BJ (cell line): Measurements from ENCODE around the gene KCNK2. TPM values are rescaled to one million over a fixed set of nuclear protein-coding genes. Genes with fewer than 3 reads are reported as not detected.
"Not testable (repeated sequence)": the region's sequence is repeated elsewhere in the genome, so short reads cannot be mapped to it uniquely, and the experiment has no call there.

Source experiments
- CTCF ChIA-PET: fragments of 350-600 bp; formaldehyde crosslinking; extraction: SDS; loops from one replicate; lab custom pipeline; 2021; ENCODE audit warnings: antibody characterized with exemption, inconsistent platforms; lab: Yijun Ruan, JAX
- POLR2A ChIA-PET: fragments of 300-600 bp; sonication (Branson Sonifier 250); formaldehyde crosslinking; extraction: SDS; loops from one replicate; lab custom pipeline; 2021; ENCODE audit warnings: antibody characterized with exemption; lab: Charles Lee
- DNase-seq: peaks from one replicate; pipeline ENCODE4 v3.0.0-alpha.2; 2011; ENCODE audit warnings: low read depth
- H3K27me3 ChIP-seq: 2 replicates; pipeline ENCODE4 v1.6.0; 2011; ENCODE audit warnings: low read length; ENCODE audit not compliant: control insufficient read depth, insufficient read depth
- H3K36me3 ChIP-seq: 2 replicates; pipeline ENCODE4 v1.5.1; 2011; ENCODE audit warnings: low read length; ENCODE audit not compliant: control insufficient read depth, insufficient read depth
- H3K4me3 ChIP-seq: 2 replicates; pipeline ENCODE4 v1.5.1; 2011; ENCODE audit warnings: low read depth, mild to moderate bottlenecking, control low read depth, low read length
- CTCF ChIP-seq: IDR thresholded peaks from 2 replicates; pipeline ENCODE4 v1.5.1; 2011; ENCODE audit warnings: low read depth, mild to moderate bottlenecking, control low read depth, inconsistent platforms, low read length, moderate library complexity; ENCODE audit not compliant: insufficient read depth
- polyA plus RNA-seq: library from polyadenylated mRNA; depleted of rRNA; stranded (reverse); fragments of >200 nt; gene quantifications from 2 replicates; pipeline ENCODE4 v1.2.3, GENCODE V29; 2011

KCNK2 gene
- polyA plus RNA-seq, 1 experiment, result 23.9 TPM

- no peaks in the 10 kb centered on the region for H3K36me3 ChIP-seq
- POLR2A ChIA-PET, result no interaction called here
- CTCF ChIA-PET, result interaction anchor here (0.7 to 6.0 kb wide), 16 partner anchors 11 to 717 kb away, joined by 3 to 54 read pairs (median 4); no protein-coding TSS in a partner anchor
- H3K27me3 ChIP-seq, result no peaks in the 10 kb centered on the region
- DNase-seq, result peak; percentile 8
- no peak overlapping the region for H3K4me3 ChIP-seq
- TF ChIP-seq CTCF, result peak; percentile 59
These were observed 63.9 kb downstream of the KCNK2 start for GRCh38 chr1:215146240-215146975.

- no peak overlapping the region for H3K4me3 ChIP-seq
- H3K27me3 ChIP-seq, result no peaks in the 10 kb centered on the region
- H3K36me3 ChIP-seq, result no peaks in the 10 kb centered on the region
- POLR2A ChIA-PET, result no interaction called here
- DNase-seq, result no peak
- TF ChIP-seq CTCF, result no peak
- CTCF ChIA-PET, result interaction anchor here (0.7 to 6.0 kb wide), 9 partner anchors 12 to 519 kb away, joined by 3 to 54 read pairs (median 4); no protein-coding TSS in a partner anchor
These were observed 64.5 kb downstream of the KCNK2 start for GRCh38 chr1:215147024-215147423.

GRCh38 chr1:215151841-215152549 lies 69.5 kb downstream of the KCNK2 start:
- POLR2A ChIA-PET, result no interaction called here
- no peak for DNase-seq
- Histone ChIP-seq H3K36me3 (no peaks in the 10 kb centered on the region), H3K4me3 (no peak overlapping the region), H3K27me3 (no peaks in the 10 kb centered on the region)
- CTCF ChIA-PET, result interaction anchor here (1.2 kb wide), 1 partner anchor 491 kb away, joined by 3 read pairs; no protein-coding TSS in a partner anchor
- no peak for TF ChIP-seq CTCF

GRCh38 chr1:215156232-215156631 lies 73.7 kb downstream of the KCNK2 start:
- POLR2A ChIA-PET, result no interaction called here
- DNase-seq, result no peak
- H3K4me3 ChIP-seq, result no peak overlapping the region
- CTCF ChIA-PET, result interaction anchor here (1.1 to 2.6 kb wide), 3 partner anchors 16 to 824 kb away, joined by 3 to 9 read pairs (median 3); no protein-coding TSS in a partner anchor
- no peaks in the 10 kb centered on the region for H3K36me3 ChIP-seq
- H3K27me3 ChIP-seq, result no peaks in the 10 kb centered on the region
- TF ChIP-seq CTCF, result no peak

- no peak for DNase-seq
- Histone ChIP-seq H3K27me3 (no peaks in the 10 kb centered on the region), H3K4me3 (no peak overlapping the region), H3K36me3 (no peaks in the 10 kb centered on the region)
- ChIA-PET POLR2A (no interaction called here), CTCF (no interaction called here)
- TF ChIP-seq CTCF, result no peak
These were observed 77.8 kb downstream of the KCNK2 start for GRCh38 chr1:215160351-215160750.

- DNase-seq, H3K4me3 ChIP-seq, H3K27me3 ChIP-seq, H3K36me3 ChIP-seq, POLR2A ChIA-PET: not testable (repeated sequence)
- CTCF ChIA-PET, result interaction anchor here (0.6 to 0.8 kb wide), 2 partner anchors 18 to 22 kb away, joined by 3 read pairs; no protein-coding TSS in a partner anchor
These were observed 80.6 kb downstream of the KCNK2 start for GRCh38 chr1:215163144-215163543.
